Measurements from ENCODE around the gene ZNF837.

GRCh38 chr19:58351990-58352755 lies 28.7 kb downstream of the ZNF837 start:
- TF ChIP-seq ZC3H10 (CRISPR knock-in tag; IDR thresholded peaks at IDR 0.05) (no peak), ZFP3 (CRISPR knock-in tag; IDR thresholded peaks at IDR 0.05) (no peak), OSR1 (CRISPR knock-in tag; IDR thresholded peaks at IDR 0.05) (no peak), CSDC2 (CRISPR knock-in tag; IDR thresholded peaks at IDR 0.05) (no peak), PPARA (CRISPR knock-in tag; IDR thresholded peaks at IDR 0.05; ENCODE audit: borderline replicate concordance) (no peak), ESRRG (CRISPR knock-in tag; IDR thresholded peaks at IDR 0.05) (no peak)
